Stimulated activated memory B cell treated with anti-CD40 and anti-IgM and Interleukin-4, amounts not matched to agents 10 μg/mL and 1 μg/mL and 100 μg/mL, for 72 hours (primary cell): ENCODE results near the gene SF3A1.
A peak's percentile ranks its signal among the peaks of the same experiment; 100 is the strongest.
"Not testable (repeated sequence)": the region's sequence is repeated elsewhere in the genome, so short reads cannot be mapped to it uniquely, and the experiment has no call there.

Source experiments
- ATAC-seq: fragments of 150-1000 bp; cut with Tn5 transposase; 2 replicates; pipeline ENCODE4 v1.10.0; 2021
- H3K27ac Mint-ChIP-seq: one replicate; pipeline ENCODE4 v1.8.0; 2022; ENCODE audit warnings: mild to moderate bottlenecking, mixed read lengths
- H3K27me3 Mint-ChIP-seq: one replicate; pipeline ENCODE4 v1.8.0; 2022; ENCODE audit warnings: mixed read lengths
- H3K36me3 Mint-ChIP-seq: one replicate; pipeline ENCODE4 v1.8.0; 2022; ENCODE audit warnings: mixed read lengths
- H3K4me1 Mint-ChIP-seq: one replicate; pipeline ENCODE4 v1.8.0; 2022; ENCODE audit warnings: mixed read lengths
- H3K4me3 Mint-ChIP-seq: one replicate; pipeline ENCODE4 v1.8.0; 2022; ENCODE audit warnings: mild to moderate bottlenecking, moderate library complexity, mixed read lengths
- H3K9me3 Mint-ChIP-seq: one replicate; pipeline ENCODE4 v1.8.0; 2022; ENCODE audit warnings: mixed read lengths

SF3A1 gene, protein sequence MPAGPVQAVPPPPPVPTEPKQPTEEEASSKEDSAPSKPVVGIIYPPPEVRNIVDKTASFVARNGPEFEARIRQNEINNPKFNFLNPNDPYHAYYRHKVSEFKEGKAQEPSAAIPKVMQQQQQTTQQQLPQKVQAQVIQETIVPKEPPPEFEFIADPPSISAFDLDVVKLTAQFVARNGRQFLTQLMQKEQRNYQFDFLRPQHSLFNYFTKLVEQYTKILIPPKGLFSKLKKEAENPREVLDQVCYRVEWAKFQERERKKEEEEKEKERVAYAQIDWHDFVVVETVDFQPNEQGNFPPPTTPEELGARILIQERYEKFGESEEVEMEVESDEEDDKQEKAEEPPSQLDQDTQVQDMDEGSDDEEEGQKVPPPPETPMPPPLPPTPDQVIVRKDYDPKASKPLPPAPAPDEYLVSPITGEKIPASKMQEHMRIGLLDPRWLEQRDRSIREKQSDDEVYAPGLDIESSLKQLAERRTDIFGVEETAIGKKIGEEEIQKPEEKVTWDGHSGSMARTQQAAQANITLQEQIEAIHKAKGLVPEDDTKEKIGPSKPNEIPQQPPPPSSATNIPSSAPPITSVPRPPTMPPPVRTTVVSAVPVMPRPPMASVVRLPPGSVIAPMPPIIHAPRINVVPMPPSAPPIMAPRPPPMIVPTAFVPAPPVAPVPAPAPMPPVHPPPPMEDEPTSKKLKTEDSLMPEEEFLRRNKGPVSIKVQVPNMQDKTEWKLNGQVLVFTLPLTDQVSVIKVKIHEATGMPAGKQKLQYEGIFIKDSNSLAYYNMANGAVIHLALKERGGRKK

DNA sequence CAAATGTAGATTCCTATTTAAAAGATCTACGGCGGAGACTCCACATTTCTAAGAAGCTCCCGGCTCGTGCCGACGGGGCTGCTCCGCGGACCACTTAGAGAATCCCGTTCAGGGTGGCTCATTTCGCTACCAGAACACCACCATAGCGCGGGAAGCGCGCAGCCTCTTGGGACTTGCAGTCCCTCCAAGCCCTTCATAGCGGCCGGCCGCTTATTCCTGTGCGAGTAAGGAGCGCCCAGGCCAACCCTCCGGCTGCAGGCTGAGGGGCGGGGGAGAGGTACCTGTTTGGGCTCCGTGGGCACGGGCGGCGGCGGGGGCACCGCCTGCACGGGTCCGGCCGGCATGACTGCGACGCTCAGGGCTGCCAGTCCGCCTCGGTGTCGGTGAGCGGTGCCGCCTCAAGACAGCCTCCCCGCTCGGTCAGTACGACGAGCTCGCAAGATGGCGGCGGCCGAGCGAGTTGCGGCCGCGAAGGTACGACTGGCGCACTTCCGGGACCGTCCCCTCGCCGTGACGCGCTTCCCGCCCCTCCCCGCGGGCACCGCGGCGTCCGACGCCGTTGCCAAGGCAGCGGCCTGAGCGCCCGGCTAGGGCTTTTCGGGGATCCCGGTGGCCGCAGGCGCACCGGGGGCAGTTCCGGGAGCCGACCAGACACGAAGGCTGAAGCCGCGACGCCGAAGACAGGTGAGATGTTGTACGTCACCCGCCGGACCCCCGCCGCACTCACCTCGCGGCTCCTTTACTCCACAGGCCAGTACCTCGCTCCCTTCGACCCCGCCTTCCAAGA lies at the start of gene SF3A1, which contains the start of gene CCDC157:
Gene SF3A1 (minus strand): TSS at position 446 of the 787 bp plus-strand sequence. CDS start 102 bp downstream, at position 344.
Gene CCDC157 (plus strand): TSS at position 559 of the 787 bp plus-strand sequence. CDS start 8,994 bp downstream, outside the sequence.
- H3K36me3 Mint-ChIP-seq: peaks cover 22% of the 10 kb centered on the region
- no peaks in the 10 kb centered on the region for H3K27me3 Mint-ChIP-seq
- no peaks in the 10 kb centered on the region for H3K9me3 Mint-ChIP-seq
- peak within 1 kb of the TSS; percentile 95 for H3K4me3 Mint-ChIP-seq
- H3K27ac Mint-ChIP-seq: peak within 1 kb of the TSS; percentile 90
- peak; percentile 97 for ATAC-seq
- H3K4me1 Mint-ChIP-seq: peaks cover 52% of the 10 kb centered on the region

DNA sequence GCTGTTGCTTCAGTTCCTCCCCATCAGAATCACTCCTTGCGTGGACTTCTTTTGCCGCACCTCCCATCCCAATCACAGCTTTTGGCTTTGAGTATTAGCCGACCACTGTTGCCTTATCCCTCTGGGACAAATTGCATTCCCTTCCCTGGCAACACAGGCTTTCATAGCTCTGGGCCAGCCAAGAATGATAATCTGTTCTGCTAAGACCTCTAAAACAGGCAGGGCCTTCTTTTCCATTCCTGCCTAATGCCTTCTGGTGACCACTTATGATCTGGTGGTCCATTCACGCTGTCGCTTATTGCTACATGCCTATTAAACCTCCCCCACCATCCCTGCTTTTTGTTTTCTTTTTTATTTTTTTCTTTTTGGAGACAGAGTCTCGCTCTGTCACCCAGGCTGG lies 49.7 kb upstream of the SF3A1 start:
- H3K9me3 Mint-ChIP-seq: no peaks in the 10 kb centered on the region
- H3K4me1 Mint-ChIP-seq: peaks cover 6% of the 10 kb centered on the region
- H3K36me3 Mint-ChIP-seq: peaks cover 13% of the 10 kb centered on the region
- no peak for ATAC-seq
- no peak overlapping the region for H3K4me3 Mint-ChIP-seq
- no peak overlapping the region for H3K27ac Mint-ChIP-seq
- no peaks in the 10 kb centered on the region for H3K27me3 Mint-ChIP-seq

DNA sequence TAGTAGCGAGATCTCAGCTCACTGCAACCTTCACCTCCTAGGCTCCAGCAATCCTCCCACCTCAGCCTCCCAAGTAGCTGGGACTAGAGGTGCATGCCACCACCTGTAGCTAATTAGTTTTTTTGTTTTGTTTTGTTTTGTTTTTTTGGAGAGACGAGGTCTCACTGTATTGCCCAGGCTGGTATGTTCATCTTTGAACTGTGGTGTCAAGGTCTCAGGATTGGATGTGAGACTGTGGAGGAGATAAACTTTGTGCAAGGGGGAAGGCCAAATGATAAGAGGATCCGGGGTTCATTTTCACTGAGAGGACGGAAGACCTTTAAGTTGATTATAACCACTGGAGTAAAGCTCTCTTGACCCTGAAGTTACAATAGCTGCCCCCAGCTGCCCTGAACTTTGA lies 49.0 kb upstream of the SF3A1 start:
- Mint-ChIP-seq H3K4me3 (no peak overlapping the region), H3K36me3 (peaks cover 7% of the 10 kb centered on the region), H3K4me1 (peaks cover 6% of the 10 kb centered on the region), H3K9me3 (no peaks in the 10 kb centered on the region), H3K27ac (no peak overlapping the region), H3K27me3 (no peaks in the 10 kb centered on the region)
- ATAC-seq: no peak

DNA sequence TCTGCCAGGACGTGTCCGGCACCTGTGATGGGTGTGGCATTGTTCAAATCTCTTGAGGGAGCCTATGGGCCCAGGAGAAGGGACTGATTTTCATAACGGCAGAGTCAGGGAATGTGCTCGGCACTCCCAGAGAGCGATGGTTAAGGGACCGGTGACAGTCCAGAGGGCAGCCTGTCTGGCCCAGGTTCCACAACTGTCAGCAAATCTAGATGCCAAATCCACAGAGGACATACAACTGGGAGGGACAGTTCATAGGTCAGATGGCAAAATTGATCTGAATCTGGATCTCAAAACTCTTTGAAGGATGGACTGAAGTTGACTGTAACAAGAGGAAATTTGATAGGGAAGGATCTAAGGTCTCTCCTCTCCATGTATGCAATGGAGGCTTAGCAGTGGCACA lies 47.6 kb upstream of the SF3A1 start:
- no peak for ATAC-seq
- Mint-ChIP-seq H3K9me3 (no peaks in the 10 kb centered on the region), H3K36me3 (peaks cover 6% of the 10 kb centered on the region), H3K4me3 (no peak overlapping the region), H3K4me1 (peaks cover 6% of the 10 kb centered on the region), H3K27me3 (peaks cover 2% of the 10 kb centered on the region), H3K27ac (no peak overlapping the region)

DNA sequence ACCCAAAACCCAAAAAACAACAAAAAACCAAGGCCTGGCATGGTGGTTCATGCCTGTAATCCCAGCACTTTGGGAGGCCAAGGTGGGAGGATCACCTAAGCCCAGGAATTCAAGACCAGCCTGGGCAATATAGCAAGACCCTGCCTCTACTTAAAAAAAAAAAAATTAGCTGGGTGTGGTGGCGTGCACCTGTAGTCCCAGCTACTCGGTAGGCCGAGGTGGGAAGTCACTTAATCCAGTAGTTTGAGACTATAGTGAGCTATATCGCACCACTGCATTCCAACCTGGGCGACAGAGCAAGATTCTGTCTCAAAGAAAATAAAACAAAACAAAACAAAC lies 46.0 kb upstream of the SF3A1 start:
- H3K27ac Mint-ChIP-seq, ATAC-seq, H3K4me3 Mint-ChIP-seq, H3K36me3 Mint-ChIP-seq, H3K9me3 Mint-ChIP-seq: not testable (repeated sequence)
- H3K27me3 Mint-ChIP-seq: peaks cover 14% of the 10 kb centered on the region
- H3K4me1 Mint-ChIP-seq: peaks cover 11% of the 10 kb centered on the region

DNA sequence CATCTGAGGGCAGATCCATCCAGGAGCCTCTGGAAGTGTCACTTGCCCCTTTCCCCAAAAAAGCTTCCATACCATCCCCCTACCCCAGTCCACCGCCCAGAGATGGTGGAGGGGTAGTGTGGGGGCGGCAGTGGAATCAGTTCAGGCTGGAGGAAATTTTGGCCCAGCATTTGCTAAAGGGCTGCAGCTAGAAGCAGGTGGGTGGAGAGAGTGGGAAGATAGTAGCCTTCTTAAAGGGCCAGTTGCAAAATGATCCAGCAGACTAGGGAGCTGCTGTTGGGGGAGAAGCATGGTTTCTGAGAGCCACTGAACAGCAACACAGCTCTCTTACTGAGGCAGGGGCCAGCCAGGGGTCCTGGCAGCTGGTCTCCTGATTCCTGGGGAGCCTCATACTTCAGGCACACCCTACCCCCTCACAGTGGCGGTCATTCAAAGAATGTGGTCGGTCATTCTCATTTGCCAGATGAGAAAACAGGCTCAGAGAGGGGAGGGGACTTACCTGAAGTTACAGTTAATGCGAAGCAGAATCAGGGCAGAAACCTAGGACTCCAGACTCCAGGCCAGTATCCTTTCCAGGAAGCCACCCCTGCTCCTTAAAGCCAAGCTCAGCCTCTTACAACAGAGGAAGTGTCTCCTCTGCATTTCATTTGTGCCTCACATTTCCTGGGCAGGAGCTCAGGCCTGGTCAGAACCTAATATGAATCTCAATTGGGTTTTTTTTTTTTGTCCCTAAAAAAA lies 45.5 kb upstream of the SF3A1 start:
- no peak overlapping the region for H3K4me3 Mint-ChIP-seq
- ATAC-seq: no peak
- peaks cover 20% of the 10 kb centered on the region for H3K27me3 Mint-ChIP-seq
- no peaks in the 10 kb centered on the region for H3K9me3 Mint-ChIP-seq
- H3K36me3 Mint-ChIP-seq: peaks cover 5% of the 10 kb centered on the region
- peaks cover 15% of the 10 kb centered on the region for H3K4me1 Mint-ChIP-seq
- no peak overlapping the region for H3K27ac Mint-ChIP-seq

DNA sequence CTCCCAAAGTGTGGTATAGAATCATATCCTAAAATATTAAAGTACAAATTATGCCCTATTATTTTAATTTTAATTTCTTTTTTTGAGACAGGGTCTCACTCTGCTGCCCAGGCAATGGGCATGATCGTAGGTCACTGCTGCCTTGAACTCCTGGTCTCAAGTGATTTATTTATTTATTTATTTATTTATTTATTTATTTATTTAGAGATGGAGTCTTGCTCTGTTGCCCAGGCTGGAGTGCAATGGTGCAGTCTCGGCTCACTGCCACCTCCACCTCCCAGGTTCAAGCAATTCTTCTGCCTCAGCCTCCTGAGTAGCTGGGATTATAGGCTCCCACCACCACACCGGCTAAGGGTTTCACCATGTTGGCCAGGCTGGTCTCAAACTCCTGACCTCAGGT lies 44.3 kb upstream of the SF3A1 start:
- not testable (repeated sequence) for ATAC-seq, H3K36me3 Mint-ChIP-seq, H3K9me3 Mint-ChIP-seq, H3K4me3 Mint-ChIP-seq, H3K27ac Mint-ChIP-seq
- Mint-ChIP-seq H3K4me1 (peaks cover 21% of the 10 kb centered on the region), H3K27me3 (peaks cover 31% of the 10 kb centered on the region)

DNA sequence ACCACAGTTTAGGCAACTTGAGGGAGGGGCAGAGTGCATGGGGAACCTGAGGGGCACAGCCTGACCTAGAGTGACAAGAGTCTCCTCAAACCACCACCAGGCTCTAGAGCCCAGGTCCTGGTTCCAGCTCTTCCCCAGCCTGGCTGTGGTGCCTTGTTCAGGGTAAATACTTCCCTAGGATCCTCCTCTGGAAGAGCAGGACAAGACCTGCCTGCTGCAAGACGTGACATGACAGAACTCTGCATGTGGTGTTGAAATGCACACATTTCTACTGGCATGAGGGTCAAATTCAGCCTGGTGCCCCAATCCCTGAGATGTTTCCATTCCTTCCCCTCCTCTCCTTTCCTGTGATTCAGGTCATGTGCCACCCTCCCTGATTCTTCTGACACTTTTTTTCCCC lies 43.5 kb upstream of the SF3A1 start:
- Mint-ChIP-seq H3K27me3 (peaks cover 31% of the 10 kb centered on the region), H3K9me3 (no peaks in the 10 kb centered on the region), H3K4me3 (no peak overlapping the region), H3K27ac (no peak overlapping the region), H3K36me3 (no peaks in the 10 kb centered on the region), H3K4me1 (peaks cover 21% of the 10 kb centered on the region)
- ATAC-seq: no peak

DNA sequence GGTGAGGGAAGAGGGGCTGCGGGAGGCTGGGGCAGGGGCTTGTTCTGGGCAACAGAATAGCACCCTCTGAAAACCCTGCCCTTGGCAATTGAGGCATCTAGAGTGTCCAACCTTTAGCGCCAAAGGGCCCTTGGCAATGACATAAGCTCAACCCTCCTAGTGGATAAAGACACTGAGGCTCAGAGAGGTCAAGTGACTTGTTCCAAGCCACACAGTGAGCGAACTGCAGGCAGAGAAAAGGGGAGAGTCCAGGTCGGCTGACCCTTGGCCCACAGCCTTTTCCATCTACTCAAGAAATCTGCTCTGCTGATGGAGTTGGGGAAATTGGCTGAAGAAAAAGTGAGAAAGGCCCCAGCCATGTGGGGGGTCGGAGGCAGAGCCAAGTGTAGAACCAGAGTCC lies 43.0 kb upstream of the SF3A1 start:
- Mint-ChIP-seq H3K27ac (no peak overlapping the region), H3K9me3 (no peaks in the 10 kb centered on the region), H3K36me3 (no peaks in the 10 kb centered on the region), H3K4me3 (no peak overlapping the region), H3K4me1 (peaks cover 21% of the 10 kb centered on the region), H3K27me3 (peaks cover 31% of the 10 kb centered on the region)
- no peak for ATAC-seq

DNA sequence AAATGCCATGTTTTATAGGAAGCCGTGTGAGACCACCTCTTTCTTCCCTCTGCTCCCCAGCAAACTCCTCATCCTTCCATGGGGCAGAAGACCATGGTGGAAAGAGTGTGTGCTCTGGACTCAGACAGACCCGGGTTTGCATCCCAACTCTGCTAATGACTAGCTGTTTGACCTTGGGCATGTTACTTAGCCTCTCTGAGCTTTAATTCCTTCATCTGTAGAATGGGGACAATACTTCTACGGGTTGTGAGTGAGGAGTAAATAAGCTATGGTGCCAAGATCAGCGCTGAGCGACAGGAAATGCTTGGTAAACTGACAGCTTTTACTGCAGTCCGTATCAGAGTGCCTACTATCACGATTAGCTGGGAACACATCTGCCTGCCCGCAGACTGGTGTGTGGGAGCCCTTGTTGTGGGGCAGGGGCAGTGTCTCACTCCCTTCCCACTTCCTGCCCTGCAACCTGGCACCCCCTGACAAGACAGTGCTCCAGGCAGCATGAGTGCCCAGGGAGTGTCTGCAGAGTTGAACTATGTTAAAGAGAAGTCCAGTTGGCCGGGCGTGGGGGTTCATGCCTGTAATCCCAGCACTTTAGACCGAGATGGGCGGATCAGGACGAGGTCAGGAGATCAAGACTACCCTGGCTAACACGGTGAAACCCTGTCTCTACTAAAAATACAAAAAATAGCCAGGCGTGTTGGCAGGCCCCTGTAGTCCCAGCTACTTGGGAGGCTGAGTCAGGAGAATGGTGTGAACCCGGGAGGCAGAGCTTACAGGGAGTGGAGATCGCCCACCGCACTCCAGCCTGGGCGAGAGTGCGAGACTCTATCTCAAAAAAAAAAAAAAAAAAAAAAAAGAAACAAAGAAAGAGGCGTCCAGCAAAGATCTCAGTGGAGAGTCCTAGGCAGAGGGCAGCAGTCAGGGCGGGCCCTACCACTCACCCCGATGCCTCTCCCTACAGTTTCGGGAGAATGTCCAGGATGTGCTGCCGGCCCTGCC lies 42.3 kb upstream of the SF3A1 start:
- H3K27me3 Mint-ChIP-seq: peaks cover 31% of the 10 kb centered on the region
- no peaks in the 10 kb centered on the region for H3K9me3 Mint-ChIP-seq
- H3K4me3 Mint-ChIP-seq: no peak overlapping the region
- H3K4me1 Mint-ChIP-seq: peaks cover 21% of the 10 kb centered on the region
- no peak overlapping the region for H3K27ac Mint-ChIP-seq
- ATAC-seq: no peak
- no peaks in the 10 kb centered on the region for H3K36me3 Mint-ChIP-seq

DNA sequence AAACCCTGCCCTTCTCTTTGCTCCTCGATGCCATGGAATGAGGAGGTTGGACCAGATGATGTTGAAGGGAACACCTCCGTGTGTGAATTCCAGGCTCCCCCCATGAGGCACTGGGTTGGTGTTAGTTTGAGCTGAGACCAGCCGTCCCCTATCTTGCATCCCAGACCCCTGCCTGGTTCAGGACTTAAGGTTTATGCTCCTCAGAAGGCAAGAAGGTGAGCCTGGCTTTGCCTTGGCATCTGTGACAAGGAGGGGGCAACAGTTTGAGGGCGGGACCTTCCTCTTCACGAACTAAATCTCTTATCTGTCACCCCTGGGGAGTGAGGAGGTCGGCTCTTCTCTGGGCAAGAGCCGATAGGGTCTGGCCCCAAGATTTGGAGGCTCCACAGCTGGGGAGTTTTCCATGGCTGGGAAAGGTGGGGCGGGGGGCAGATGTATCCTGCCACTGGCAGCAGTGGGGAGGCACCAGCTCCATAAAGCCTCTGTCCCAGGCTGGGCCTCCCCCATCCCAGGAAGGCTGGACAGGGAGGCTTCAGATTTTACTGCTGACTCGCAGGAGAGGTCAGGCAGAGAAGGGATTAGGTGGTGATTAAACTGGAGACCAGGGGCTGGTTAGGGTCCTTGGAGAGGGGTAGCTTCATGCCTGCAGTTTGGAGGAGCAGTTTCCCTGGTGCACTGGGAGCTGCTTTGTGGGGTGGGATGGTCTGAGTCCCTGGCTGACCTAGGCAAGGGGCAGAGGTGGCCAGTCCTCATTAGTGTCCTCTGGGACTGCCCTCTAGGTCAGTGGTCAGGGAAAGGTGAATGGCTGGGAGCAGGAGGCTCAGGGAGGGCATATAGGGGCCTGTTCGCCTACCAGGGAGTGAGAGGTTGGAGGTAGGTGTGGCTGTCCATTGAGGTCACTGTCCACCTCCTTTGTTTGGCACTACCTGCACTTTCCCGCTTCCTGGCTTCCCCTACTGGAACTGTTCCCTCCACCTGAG lies 41.3 kb upstream of the SF3A1 start:
- H3K9me3 Mint-ChIP-seq: no peaks in the 10 kb centered on the region
- H3K36me3 Mint-ChIP-seq: no peaks in the 10 kb centered on the region
- H3K27me3 Mint-ChIP-seq: peaks cover 31% of the 10 kb centered on the region
- H3K4me3 Mint-ChIP-seq: peak overlapping the region; percentile 90
- H3K27ac Mint-ChIP-seq: peak overlapping the region; percentile 84
- no peak for ATAC-seq
- peaks cover 28% of the 10 kb centered on the region for H3K4me1 Mint-ChIP-seq

DNA sequence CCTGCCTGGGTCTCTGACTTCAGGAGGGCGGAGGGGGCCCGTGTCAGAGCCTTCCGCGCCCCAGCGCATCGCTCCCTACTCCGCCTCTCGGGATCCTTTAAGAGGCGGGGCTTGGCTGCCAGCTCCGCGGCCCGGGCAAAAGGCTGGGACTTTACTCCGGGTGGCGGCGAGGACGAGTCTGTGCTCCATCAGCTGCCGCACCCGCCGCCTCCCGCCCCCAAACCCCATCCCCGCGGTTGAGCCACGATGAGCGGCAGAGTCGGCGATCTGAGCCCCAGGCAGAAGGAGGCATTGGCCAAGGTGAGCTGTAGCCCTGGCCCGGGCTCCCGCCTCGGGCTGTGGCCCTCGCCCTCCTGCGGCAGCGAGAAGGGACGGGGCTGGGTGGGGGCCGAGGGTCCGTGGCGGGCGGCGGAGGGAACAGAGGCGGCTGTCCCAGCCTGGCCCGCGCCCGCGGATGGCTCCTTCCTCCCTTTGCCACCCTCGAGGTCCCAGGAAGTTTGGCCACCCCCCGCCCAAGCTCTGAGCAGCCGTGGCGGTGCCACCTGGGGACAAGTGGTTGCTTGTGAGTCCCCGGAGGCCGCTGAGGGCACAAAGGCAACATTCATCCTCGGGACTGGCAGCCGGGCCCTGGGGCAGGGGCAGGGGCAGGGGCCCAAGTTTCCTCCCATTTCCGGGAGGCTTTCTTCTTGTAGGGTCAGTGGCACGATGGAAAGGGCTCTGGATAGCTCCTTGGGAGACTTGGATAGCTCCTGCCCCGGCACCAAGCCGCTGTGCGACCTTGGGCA lies 40.4 kb upstream of the SF3A1 start, which contains the start of gene SEC14L2:
Gene SEC14L2 (plus strand): TSS at position 148 of the 785 bp plus-strand sequence. CDS start 99 bp downstream, at position 247.
- peak; percentile 75 for ATAC-seq
- Mint-ChIP-seq H3K36me3 (no peaks in the 10 kb centered on the region), H3K27me3 (peaks cover 31% of the 10 kb centered on the region), H3K9me3 (no peaks in the 10 kb centered on the region), H3K4me1 (peaks cover 34% of the 10 kb centered on the region), H3K27ac (peak within 1 kb of the TSS; percentile 84), H3K4me3 (peak within 1 kb of the TSS; percentile 90)
